ENCODE results near the gene FOXG1. TPM values are rescaled to one million over a fixed set of nuclear protein-coding genes. Genes with fewer than 3 reads are reported as not detected.

Gene FOXG1
- total RNA-seq, 4 donors from 2014 or later = 0.38 TPM; not detected in 3

- DNase-seq = no peak
- H3K27me3 ChIP-seq = peaks cover 6 to 100% (median 55%) of the 10 kb centered on the region in 4 donors
- no peak overlapping the region for H3K4me3 ChIP-seq
- intact Hi-C loops (cut with DNase I) = no loop called here
- H3K27ac ChIP-seq = no peak overlapping the region
- TF ChIP-seq CTCF (IDR thresholded peaks at IDR 0.05) = no peak
- no peak for TF ChIP-seq POLR2A (IDR thresholded peaks at IDR 0.05)
- H3K36me3 ChIP-seq = no peaks in the 10 kb centered on the region
- H3K4me1 ChIP-seq = peaks cover under 1 to 22% (median 5%) of the 10 kb centered on the region in 3 donors
- WGBS, 2 donors = 25 to 31% methylated on average over 9 of the region's 9 CpGs
- H3K9me3 ChIP-seq = no peaks in the 10 kb centered on the region
These were observed 6.1 kb upstream of the FOXG1 start for GRCh38 chr14:28760431-28760996.

- DNase-seq = no peak
- no peaks in the 10 kb centered on the region for H3K36me3 ChIP-seq
- H3K4me3 ChIP-seq = no peak overlapping the region
- H3K27ac ChIP-seq = no peak overlapping the region
- H3K9me3 ChIP-seq = no peaks in the 10 kb centered on the region
- H3K4me1 ChIP-seq = peaks cover 11 to 33% (median 13%) of the 10 kb centered on the region in 3 donors
- peaks cover 13 to 100% (median 55%) of the 10 kb centered on the region in 4 donors for H3K27me3 ChIP-seq
- TF ChIP-seq CTCF (IDR thresholded peaks at IDR 0.05) = no peak
- no peak for TF ChIP-seq POLR2A (IDR thresholded peaks at IDR 0.05)
- intact Hi-C loops (cut with DNase I) = no loop called here
- WGBS, 2 donors = 12 to 37% methylated on average over 20 to 27 of the region's 33 CpGs
These were observed 4.9 kb upstream of the FOXG1 start for GRCh38 chr14:28761438-28762291.

GRCh38 chr14:28762303-28762954 lies 4.2 kb upstream of the FOXG1 start:
- Histone ChIP-seq H3K27me3 (peaks cover 14 to 100% (median 49%) of the 10 kb centered on the region in 4 donors), H3K9me3 (no peaks in the 10 kb centered on the region), H3K4me1 (peaks cover 14 to 39% (median 17%) of the 10 kb centered on the region in 3 donors), H3K4me3 (no peak overlapping the region), H3K36me3 (no peaks in the 10 kb centered on the region), H3K27ac (no peak overlapping the region)
- intact Hi-C loops (cut with DNase I) = no loop called here
- no peak for DNase-seq
- TF ChIP-seq CTCF (IDR thresholded peaks at IDR 0.05) (no peak), POLR2A (IDR thresholded peaks at IDR 0.05) (no peak)
- WGBS, 2 donors = 33 to 39% methylated on average over 5 to 7 of the region's 8 CpGs

- no peak overlapping the region for H3K27ac ChIP-seq
- peaks cover 14 to 44% (median 17%) of the 10 kb centered on the region in 3 donors for H3K4me1 ChIP-seq
- no peak for TF ChIP-seq CTCF (IDR thresholded peaks at IDR 0.05)
- no peak for TF ChIP-seq POLR2A (IDR thresholded peaks at IDR 0.05)
- intact Hi-C loops (cut with DNase I) = no loop called here
- no peak for DNase-seq
- no peak overlapping the region for H3K4me3 ChIP-seq
- H3K36me3 ChIP-seq = no peaks in the 10 kb centered on the region
- 11 to 21% methylated on average over 3 of the region's 3 CpGs for WGBS, 2 donors
- H3K9me3 ChIP-seq = peaks cover 0 to 5% (median 0%) of the 10 kb centered on the region in 3 donors
- peaks cover 14 to 100% (median 48%) of the 10 kb centered on the region in 4 donors for H3K27me3 ChIP-seq
These were observed 3.6 kb upstream of the FOXG1 start for GRCh38 chr14:28762955-28763326.

Measured in esophagus squamous epithelium (tissue), 5 donors.